GM19043 (cell line): Measurements from ENCODE around the gene MIS12.

Source experiments
- ATAC-seq: cut with Tn5 transposase; IDR thresholded peaks from one replicate; pipeline ENCODE4 v1.9.1; 2021; ENCODE audit warnings: low read depth; ENCODE audit not compliant: unreplicated experiment

Gene MIS12

DNA sequence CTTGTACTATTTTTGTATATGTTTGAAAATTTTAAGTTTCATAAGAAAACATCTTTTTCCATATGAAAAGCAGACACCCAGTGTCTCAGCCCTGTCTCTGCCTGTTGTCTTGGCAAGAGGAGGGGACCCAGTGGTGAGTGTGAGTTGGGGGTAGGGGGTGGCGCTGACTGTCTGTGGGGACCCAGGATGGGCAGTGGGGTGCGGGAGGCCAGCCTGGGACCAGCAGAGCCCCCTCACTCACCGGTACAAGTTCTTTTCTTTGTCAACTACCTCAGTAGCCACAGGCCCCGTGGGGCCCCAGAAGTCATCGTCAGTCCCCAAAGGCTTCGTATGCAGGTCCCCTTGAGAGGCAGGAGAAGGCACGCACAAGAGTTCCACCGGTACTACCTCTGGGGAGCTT lies 46.2 kb downstream of the MIS12 start:
- ATAC-seq, result no peak

DNA sequence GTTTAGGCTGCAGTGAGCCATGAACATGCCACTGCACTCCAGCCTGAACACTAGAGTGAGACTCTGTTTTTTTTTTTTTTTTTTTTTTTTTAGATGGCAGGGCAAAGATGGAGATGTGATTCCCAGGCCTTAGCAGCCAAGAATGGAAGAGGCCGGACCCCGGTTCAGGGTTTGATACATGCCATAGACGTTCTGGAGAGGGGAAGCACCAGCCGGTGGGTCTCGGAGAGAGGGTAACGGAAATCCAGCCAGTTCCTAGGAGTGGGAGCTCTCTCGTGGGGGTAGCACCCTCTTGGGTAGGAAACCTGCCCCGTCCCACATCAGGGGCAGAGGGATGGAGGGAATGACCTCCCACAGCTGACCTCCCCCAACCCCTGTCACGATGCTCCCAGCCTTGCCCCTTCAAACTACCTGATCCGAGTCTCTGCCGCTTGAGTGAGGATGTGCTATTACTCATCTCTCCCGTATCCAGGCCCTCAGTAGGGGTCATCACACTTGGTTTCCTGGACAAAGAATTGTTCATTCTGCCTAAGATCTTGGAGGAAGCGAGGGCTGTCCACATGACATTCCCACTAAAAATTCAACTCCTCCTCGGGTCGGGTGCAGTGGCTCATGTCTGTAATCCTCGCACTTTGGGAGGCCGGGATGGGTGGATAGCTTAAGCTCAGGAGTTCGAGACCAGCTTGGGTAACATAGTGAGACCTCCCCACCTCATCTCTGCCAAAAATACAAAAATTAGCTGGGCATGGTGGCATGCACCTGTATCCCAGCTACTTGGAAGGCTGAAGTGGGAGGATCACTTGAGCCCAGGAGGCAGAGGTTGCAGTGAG lies 47.3 kb downstream of the MIS12 start:
- no peak for ATAC-seq

DNA sequence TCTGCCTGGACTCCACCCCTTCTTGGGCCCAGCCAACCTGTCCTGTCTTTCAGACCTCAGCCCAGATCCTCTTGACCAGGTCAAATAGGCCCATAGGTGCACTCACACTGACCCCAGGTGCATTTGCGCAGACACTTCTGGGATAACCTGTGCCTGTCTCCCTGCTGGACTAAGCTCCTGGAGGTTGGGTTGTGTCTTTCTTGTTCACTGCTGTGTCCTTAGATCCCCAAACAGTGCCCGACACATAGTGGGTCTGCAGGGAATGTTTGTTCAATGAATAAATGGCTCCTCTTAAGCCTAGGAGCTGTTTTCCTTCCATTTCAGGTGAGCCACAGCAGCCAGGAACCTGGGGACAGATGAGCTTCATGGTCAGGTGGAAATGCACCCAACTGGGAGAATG lies 49.1 kb downstream of the MIS12 start:
- ATAC-seq, result no peak

DNA sequence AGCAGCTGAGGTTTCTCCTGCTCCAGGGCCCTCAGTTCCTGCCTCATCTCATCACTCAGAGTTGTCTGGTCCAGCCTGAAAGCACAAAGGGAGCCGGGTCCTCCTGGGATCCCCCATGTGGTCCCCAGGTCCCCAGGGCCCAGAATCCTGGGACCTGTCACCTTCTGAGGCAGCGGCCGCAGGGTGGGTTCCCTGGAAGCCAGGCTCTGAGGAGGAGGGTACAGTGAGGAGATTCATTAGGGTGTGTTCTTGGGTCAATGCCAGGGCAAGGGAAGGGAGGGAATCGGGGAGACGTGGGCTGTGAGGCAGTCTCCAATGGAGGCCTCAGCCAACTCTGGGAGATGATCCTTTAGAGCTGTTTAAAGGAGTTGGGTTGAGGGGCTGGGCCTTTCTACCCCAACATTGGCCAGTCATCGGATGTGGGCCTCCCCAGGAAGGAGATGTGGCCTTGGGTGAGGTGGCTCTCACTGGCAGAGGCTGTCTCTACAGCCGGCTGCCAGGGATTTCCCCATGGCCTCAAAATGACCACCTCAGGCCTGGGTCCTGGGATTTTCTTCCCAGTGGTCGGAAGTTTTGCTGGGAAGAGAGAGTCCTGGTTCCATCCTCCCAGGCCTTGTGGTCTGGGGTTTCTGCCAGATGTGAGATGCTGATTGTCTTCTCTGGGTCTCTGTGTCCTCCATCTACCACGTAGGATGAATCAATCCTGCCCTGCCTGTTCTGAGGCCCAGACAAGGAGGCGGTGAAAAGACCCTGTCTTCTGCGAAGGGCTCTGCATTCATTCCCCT lies 50.7 kb downstream of the MIS12 start:
- ATAC-seq, result no peak

DNA sequence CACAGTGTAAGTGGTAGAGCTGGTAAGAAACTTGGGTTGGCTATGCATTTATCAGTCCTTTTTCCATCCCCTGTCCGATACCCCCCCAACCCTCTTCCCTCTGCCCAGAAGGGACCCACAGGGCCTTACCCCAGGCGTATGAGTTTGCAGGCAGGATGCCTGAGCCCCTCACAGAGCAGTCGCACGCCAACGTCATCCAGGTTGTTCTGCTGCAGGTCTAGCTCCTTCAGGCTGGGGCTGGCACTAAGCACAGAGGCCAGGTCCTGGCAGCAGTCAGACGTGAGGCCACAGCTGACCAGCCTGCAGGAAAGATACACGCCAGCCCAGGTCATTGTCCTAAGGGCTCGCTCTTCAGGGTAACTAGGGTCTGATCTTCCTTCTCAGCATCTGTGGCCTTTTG lies 52.9 kb downstream of the MIS12 start:
- ATAC-seq, result no peak

DNA sequence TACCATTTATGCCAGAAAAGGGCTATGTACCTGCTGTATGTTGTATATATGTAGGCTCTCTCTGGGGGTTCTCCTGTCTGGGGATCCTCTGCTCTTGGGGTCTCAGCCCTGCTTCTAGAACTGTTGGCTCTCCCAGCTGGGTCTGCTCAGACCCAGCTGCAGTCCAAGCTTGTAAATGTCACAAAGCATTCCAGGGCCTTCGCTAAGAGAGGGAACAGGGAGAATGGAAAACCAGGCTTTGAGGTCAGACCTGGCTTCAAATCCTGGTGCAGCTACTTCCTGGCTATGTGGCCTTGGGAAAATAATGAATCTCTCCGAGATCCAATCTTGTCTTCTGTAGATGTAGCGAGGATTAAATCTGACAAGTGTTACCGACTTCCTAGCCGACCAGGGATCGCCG lies 54.0 kb downstream of the MIS12 start:
- ATAC-seq, result no peak
